Ecto neural progenitor cell (in vitro differentiated cells): Measurements from ENCODE around the gene LTF.
A peak's percentile ranks its signal among the peaks of the same experiment; 100 is the strongest.

ENCODE experiments used
- DNase-seq: peaks from one replicate; pipeline ENCODE4 v3.0.0-alpha.2; 2018; ENCODE audit warnings: low spot score

Gene LTF

DNA sequence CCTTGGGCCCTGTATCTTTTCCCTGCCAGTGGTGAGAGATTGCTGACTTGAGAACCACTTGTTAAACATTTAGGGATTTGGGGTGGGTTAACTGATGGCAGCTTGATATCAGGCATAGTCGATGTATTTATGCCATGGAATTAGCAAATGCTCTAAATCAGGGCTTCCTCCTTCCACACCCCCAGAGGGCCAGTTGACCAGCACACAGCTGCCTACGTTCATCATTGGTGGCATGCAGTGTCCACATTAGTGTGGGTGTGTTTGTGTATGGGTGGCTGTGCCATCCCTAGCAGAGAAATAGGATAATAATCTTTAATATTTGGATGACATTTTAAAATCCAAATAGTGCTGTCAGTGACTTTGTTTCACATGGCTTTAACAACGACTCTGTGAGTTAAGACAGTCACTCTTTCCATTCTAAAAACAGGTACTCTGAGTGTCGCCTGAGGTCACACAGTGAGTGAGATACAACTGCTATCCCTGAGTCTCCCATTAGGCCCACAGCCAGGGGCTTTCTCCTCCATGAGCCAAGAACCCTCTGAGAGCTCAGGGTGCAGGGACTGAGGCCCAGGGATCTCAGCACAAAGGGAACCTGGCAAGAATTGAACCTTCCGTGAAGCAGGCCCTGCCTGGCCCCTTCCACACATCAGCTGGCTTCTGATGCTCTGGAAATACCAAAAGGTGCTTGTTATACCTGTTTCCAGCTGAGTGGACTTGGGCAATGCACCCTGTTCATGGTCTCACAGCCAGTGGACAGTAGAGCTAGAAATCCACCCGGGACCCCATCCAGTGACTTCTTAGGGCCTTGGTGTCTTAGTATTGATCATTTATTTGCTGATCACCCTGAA lies 4.3 kb upstream of the LTF start:
- peak; percentile 9 for DNase-seq

DNA sequence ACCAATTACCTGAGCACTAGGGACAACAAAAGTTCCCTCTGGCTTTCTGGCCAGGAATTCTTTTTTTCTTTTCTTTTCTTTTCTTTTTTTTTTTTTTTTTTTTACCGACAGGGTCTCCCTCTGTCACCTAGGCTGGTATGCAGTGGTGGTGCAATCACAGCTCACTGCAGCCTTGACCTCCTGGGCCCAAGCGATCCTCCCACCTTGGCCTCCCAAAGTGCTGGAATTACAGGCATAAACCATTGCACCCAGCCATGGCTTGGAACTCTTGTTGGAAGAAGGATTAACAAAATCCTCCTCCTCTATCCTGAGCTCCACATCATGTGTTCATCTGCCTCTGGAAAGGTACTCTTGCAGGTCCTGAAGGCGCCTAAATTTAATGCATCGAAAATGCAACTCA lies 2.9 kb upstream of the LTF start:
- peak; percentile 9 for DNase-seq

DNA sequence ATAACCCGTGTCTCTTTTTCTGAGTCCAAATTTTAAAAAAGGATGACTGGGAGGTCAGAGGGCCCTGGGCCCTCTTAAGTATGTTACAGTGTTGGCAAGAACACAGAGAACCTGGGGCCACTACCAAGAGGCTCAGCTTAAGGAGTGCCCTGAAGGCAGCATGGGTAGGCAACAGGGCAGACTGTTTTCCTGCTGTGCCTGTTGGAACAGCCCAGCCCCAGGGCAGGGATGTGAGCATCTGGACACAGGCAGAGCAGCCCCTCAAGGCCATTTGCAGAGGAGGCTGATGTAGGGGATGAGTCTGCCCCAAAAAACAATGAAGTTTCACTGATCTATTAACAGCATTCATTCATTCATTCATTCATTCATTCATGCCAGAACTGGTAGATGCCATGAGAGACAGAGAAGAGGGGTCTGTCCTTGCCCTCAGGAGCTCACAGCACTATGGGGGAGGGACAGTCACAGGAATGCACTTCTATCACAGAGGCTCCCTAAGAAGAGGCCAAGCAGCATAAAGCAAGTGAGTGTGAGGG lies 2.2 kb upstream of the LTF start:
- DNase-seq, result peak; percentile 39

- peak; percentile 21 for DNase-seq
Measured at GRCh38 chr3:46466273-46466672, 1.6 kb upstream of the LTF start.

DNA sequence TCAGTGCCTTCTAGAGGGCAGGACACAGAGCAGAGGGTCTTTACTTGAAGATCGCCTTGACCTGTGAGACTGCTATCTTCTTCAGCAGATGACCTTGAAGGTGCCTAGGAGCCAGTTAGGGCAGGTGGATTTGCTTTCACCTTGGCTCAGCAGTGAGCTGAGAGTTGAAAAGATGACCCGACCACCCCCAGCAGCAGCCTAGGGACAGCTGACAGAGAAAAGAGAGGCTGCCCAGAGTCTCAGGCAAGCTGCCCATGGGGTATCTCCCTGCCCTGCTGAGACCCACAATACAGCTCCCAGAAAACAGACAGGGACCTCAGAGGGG lies 453 bp upstream of the LTF start:
- DNase-seq, result no peak

GRCh38 chr3:46463868-46464241 lies 850 bp downstream of the LTF start:
- no peak for DNase-seq

- peak; percentile 34 for DNase-seq
Measured at GRCh38 chr3:46463120-46463867, 1.4 kb downstream of the LTF start.

DNA sequence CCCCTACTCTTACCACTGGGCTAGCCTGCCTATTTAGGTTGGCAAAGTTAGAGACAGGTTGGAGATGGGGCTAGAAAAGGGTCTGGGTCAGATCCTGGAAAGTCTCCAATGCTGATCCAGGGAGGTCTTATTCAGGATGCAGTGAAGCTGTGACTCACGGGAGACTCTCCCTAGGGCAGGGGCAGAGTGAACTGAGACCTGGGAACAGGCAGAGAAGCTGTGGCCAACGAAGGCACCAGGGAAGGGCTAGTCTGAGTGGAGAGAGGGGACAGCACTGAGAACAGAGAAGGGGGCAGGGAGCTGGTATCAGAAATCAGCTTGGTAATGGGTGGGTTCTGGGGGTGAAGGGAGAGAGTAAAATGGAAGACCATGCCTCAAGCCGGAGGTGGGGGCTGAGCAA lies 2.2 kb downstream of the LTF start:
- peak; percentile 42 for DNase-seq

DNA sequence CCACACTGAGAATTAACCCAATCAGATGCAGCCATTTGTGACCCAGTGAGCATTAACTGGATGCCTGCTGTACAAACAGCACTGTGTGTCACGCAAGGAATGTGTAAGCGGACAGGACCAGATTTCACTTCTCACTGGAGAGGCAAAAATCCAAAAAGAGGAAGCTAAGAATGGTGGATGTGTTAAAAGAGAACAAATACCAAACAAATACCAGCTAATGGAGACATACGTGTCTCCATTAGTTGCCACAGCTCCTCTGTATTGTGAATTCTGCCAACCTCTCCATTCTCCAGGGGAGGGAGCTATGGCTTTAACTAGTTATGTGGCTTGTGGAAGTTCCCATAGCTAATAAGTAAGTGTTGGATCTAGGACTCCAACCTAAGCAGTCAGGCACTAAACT lies 2.6 kb downstream of the LTF start:
- peak; percentile 16 for DNase-seq

DNA sequence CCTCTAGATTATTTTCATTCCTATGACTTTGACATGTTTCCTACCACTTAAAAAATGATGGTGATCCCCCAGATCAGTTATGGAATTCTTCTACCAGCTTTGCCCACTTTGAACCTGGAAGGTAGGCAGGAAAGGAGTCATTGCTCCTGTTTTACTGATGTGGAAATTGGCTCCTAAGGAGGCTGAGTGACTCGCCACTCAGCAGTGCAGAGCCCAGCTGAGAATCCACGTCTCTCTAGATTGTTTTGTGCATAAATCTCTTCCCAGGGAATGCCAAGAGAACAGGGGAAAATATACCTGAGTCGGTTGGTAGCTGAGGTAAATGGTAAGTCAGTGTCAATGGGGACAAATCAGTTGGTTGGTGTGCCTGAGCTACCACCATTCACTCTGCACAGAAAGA lies 4.7 kb downstream of the LTF start:
- peak; percentile 2 for DNase-seq

DNA sequence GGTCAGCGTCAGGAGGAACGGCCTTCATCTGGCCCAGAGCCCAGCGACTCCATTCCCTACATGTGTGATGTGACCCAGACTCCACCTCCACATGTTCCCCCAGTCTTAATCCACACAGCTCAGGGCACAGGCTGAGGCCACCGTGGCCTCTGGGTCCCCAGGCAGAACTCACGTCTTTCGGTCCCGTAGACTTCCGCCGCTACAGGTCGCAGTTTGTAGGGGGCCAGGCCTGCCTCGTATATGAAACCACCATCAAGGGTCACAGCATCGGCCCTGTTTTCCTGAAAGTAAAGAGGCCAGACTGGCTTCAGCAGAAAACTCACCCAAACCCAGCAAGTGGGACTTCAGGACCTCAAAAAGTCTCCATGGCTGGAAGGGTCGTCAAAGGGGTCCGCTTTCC lies 8.6 kb downstream of the LTF start:
- peak; percentile 20 for DNase-seq

DNA sequence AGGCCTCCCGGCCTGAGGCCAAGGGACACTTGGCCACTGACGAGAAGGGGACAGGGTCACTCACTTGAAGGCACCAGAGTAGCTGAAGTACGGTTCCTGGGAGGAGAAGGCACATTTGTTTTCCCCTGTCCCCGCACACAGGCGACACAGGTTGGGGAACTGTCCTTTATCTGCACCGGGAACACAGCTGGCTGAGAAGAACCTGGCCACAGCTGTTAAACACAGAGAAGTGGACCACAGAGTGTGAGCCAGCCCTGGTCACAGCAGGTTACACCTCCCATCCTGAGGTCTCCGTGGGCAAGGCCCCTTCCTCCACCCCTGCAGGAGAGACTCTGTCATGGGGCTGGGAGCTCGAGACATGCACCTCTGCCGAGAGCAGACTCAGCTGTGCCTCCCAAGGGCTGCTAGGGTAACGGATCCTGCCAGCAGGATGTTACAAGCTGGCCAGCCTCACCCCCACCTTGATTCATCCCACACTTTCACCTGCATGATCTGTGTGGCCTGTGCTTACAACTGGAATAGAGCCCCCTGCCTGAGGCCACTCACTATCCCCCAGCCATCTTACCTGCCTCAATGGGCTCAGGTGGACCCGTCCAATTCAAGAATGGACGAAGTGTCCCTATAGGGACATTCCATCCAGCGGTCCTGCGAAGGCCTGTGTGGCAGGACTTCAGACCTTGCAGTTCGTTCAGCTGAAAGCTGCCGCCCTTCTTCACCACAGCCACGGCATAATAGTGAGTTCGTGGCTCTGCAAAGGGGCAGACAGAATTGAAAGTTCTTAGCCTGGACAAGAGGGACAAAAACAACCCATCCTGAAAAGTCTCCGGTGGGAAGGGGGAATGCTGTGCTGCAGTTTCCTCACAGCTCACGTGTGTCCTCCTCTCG lies 9.2 kb downstream of the LTF start:
- peak; percentile 11 for DNase-seq

DNA sequence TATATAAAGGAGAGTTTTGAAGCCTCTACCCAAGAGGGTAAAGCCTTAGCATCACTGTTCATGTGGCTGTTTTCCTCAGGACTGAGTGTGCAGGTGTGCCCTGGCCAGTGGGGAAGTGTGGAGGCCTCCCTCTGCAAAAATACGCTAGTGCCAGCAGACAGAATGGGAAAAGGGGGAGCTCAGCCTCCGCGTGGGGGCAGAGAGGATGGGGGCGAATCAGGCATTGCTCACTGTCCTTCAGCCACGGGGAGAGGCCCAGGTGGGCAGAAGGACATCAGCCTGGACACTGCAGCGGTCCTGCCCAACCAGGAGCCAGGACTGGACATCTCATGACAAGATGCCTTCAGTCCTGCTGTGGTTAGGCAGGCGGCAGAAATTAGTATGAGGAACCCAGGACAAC lies 10.1 kb downstream of the LTF start:
- DNase-seq, result no peak

GRCh38 chr3:46454209-46454595 lies 10.5 kb downstream of the LTF start:
- peak; percentile 9 for DNase-seq

- DNase-seq, result peak; percentile 9
Measured at GRCh38 chr3:46453526-46454208, 11.0 kb downstream of the LTF start.

DNA sequence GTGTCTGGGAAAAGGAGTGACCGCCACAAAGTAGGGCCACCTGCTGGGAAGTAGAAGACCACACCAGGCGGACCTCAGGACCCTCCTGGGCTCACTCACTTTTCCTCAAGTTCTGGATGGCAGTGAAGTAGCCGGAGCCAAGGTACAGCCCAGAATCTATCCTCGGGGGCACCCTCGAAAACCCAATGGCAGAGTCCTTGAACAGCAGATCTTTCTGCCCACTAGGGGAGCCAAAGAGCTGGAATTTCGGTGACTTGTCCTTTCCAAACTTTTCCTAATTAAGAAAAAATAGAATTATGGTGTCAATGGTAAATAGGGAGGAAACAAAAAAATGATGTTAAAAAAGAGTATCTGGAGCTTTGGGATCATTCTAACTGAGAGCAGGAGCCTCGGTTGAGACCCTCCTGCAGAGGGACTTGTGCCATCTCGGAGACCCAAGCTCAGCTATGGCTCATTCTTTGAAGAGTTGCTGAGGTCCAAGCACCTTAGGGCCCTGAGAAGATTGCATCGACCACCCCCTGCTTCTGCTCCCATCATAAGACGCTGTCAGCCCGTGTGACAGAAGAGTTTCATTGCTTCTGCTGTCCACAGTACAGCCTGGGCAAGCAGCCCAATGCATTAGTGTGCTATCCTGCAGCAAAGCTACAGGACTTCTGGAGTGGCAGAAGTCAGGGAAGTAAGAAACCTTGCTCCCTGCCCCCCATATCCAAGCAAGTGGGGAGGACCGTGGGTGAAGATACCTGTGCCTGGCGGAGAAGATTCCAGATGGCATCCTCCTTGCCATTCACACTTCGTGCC lies 14.8 kb downstream of the LTF start:
- no peak for DNase-seq

DNA sequence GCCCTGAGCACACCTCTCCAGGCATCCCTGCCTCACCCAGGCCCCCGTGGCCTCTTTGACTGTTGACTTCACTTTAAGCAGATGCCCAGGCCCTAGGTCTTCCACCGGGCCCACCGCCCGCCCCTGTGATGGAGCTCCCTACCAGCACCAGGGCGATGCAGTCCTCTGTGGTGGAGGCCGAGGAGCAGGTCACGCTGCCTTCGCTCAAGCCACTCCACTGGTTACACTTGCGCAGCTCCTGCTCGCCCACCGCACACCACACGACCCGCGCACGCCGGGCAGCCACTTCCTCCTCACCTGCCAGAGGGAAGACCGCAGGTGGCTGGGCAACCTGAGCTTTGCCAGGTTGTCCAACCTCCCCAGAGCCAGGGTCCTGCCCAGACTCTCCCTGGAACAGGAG lies 16.0 kb downstream of the LTF start:
- DNase-seq, result no peak

GRCh38 chr3:46447228-46447985 lies 17.3 kb downstream of the LTF start:
- DNase-seq, result no peak

DNA sequence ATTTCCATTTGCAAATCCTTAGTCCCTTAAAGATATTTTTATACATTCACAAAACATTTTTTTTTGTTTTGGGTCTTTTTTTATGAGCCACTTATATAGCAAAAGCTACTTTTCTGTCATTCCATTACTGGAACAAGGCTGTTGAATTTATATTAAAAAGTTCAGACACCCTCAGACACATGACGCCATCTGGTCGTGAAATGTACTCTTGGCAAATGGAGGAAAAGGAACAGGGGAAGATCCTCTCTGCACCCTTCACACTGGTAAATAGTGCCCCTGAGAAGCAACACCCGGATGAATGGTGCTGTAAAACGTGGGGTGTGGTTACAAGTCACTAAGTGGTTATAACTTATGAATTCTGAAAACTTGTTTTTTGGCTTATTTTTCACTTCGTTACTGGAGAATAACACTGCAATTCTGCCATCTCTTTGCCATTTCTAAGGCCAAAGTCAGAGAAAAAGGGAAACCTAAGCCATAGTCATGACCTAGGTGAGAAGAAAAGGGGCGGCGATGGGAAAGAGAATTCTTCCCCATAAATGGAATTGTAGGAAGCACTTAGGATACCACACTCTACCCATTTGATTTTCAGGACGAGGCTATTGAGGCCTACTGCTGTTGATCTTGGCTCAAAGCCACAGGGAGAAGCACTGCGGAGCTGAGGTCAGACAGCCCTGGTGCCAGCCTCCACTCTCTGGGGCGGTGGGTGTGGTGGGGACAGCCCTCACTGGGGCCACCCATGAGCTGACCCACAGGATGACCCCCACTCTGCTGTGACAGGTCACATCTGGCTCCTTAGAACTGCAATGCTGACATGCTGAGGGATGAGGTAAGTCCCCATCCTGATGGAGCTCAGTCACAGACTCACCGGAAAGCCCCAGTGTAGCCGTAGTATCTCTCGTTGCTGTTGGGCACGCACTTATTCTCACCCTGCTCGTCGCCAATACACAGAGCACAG lies 21.9 kb downstream of the LTF start:
- DNase-seq, result no peak
